GM21576 (cell line): ENCODE measurements around the gene AREL1.

Source experiments
- ATAC-seq: cut with Tn5 transposase; IDR thresholded peaks from one replicate; pipeline ENCODE4 v1.9.1; 2021; ENCODE audit warnings: mild to moderate bottlenecking, moderate library complexity; ENCODE audit not compliant: unreplicated experiment

AREL1 gene

GRCh38 chr14:74638066-74638465 lies 74.8 kb downstream of the AREL1 start:
- ATAC-seq: no peak

GRCh38 chr14:74637178-74637550 lies 75.7 kb downstream of the AREL1 start:
- ATAC-seq: no peak

GRCh38 chr14:74636424-74637177 lies 76.3 kb downstream of the AREL1 start:
- no peak for ATAC-seq

GRCh38 chr14:74635847-74636246 lies 77.0 kb downstream of the AREL1 start:
- ATAC-seq: no peak

- no peak for ATAC-seq
Measured at GRCh38 chr14:74634964-74635363, 77.9 kb downstream of the AREL1 start.

- ATAC-seq: no peak
Measured at GRCh38 chr14:74634481-74634880, 78.4 kb downstream of the AREL1 start.

- no peak for ATAC-seq
Measured at GRCh38 chr14:74630881-74631690, 81.8 kb downstream of the AREL1 start.

- ATAC-seq: no peak
Measured at GRCh38 chr14:74628418-74628817, 84.5 kb downstream of the AREL1 start.

GRCh38 chr14:74627076-74627475 lies 85.8 kb downstream of the AREL1 start:
- no peak for ATAC-seq

GRCh38 chr14:74622257-74622656 lies 90.6 kb downstream of the AREL1 start:
- no peak for ATAC-seq

- ATAC-seq: no peak
Measured at GRCh38 chr14:74621556-74621955, 91.3 kb downstream of the AREL1 start.

- ATAC-seq: no peak
Measured at GRCh38 chr14:74620923-74621322, 92.0 kb downstream of the AREL1 start.

- ATAC-seq: no peak
Measured at GRCh38 chr14:74620497-74620921, 92.4 kb downstream of the AREL1 start.

GRCh38 chr14:74619672-74620131 lies 93.2 kb downstream of the AREL1 start:
- no peak for ATAC-seq

GRCh38 chr14:74618078-74618952 lies 94.6 kb downstream of the AREL1 start:
- ATAC-seq: no peak

- ATAC-seq: no peak
Measured at GRCh38 chr14:74616996-74617700, 95.7 kb downstream of the AREL1 start.

- ATAC-seq: no peak
Measured at GRCh38 chr14:74616507-74616906, 96.4 kb downstream of the AREL1 start.

- no peak for ATAC-seq
Measured at GRCh38 chr14:74615735-74616134, 97.1 kb downstream of the AREL1 start.

GRCh38 chr14:74614508-74615495 lies 98.1 kb downstream of the AREL1 start:
- ATAC-seq: no peak
